SHP77 treated with DMSO at 0.1 percent for 48 hours (cell line): ENCODE data around the gene RCAN1.

Experiments
- DNase-seq: peaks from one replicate; lab custom pipeline; 2025; lab: John Stamatoyannopoulos, UW

The RCAN1 gene

GRCh38 chr21:34598931-34599400 lies 15.9 kb downstream of the RCAN1 start:
- no peak for DNase-seq

- no peak for DNase-seq
Measured at GRCh38 chr21:34597406-34597805, 17.5 kb downstream of the RCAN1 start.

- no peak for DNase-seq
Measured at GRCh38 chr21:34596561-34597271, 18.2 kb downstream of the RCAN1 start.

- no peak for DNase-seq
Measured at GRCh38 chr21:34595457-34595856, 19.5 kb downstream of the RCAN1 start.

DNA sequence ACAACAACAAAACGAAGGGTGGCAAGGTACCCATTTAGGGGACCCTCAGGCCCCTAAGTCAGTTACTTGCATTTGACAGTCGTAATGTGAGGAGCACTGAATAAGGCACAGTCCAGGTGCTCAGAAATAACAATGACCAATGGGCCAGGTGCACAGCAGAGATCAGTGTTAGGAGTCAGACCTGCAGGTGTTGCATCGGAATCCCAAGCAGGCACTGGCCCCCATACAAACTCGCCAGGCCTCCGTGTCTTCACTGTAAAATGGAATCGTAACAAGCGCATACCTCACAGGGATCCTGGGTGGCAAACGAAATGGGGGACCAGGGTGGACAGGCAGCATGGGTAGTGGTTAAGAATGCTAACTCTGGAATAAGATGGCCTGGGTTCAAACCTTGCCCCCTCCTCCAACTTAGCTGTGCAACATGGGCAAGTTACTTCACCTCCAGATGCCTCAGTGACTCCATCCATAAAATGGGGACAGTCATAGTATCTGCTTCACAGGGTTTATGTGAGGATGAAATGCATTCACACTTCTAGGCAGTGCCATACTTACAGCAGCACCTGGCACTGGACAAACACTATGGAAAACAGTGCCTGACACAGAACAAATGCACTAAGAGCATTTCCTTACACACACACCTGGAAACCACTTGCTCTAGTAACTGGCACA lies 20.2 kb downstream of the RCAN1 start:
- no peak for DNase-seq

DNA sequence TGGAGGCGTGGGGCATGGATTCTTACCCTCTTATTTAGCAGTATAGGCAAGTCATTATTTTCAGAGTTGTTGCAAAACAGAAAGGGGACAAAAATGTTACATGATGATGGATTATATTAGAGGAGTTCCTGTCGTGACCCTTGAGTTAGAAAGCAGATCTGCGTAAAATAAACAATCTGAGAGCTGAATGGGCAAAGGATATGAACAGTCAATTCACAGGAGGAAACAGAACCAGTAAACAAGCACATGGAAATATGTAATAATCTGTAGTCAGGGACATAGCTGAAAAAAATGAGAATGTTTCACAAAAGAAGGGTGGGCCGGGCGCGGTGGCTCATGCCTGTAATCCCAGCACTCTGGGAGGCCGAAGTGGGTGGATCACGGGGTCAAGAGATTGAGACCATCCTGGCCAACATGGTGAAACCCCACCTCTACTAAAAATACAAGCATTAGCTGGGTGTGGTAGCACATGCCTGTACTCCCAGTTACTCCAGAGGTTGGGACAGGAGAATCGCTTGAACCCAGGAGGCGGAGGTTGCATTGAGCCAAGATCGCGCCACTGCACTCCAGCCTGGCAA lies 20.9 kb downstream of the RCAN1 start:
- no peak for DNase-seq

DNA sequence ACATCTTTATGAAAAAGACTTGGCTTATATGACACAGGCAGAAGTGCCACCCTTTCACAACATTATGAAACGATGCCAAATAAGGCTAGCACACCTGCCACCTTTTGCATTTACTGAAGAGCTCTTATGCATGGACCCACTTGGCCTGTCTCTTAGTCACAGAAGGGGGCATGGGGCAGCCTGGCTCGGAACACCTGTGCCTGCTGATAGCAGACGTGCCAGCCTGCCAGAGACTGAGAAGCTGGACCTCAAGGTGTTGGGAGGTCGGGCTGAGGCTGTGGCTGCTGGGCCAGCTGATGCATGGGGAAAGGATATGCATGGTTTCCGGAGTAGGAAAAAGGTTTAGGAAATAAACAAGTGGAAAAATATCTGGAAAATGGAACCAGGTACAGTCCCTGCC lies 21.5 kb downstream of the RCAN1 start:
- DNase-seq: no peak

DNA sequence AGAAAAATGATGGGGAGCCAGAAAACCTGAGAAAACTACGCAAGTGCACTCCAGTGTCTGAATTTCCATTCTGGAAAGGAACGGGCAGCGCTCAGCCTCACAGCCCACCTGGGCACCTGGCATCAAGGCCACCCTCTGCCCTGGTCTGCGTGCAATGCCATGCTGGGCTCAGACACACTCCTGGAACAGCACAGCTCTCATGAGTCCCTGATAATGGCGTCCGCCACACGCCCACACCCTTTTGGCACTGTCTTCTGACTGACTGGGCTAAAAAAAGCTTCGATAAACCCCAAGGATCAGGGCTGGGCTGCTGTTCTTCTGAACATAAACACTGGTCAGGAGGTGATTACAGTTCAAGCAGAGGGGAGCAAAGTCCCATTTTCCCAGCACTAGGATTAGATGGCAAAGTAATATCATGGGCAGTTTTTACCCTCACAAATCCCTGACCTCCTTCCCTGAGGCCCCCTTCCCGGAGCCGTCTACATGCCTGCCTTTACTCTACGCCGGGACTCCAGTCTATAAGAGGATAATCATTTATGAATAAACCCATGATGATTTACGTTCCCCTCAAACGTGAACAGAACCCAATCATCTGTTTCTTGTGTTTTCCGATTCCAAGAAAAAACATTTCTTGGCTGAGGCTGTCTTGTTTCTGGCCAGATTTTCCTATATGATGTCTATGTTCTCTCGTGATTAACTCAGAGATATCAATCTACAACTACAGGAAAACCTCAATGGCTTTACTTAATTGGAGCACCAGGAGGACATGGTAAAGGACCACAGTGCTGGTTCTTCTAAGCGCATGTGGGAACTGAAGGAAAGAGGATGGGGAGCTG lies 22.6 kb downstream of the RCAN1 start:
- DNase-seq: no peak

- no peak for DNase-seq
Measured at GRCh38 chr21:34590520-34590919, 24.4 kb downstream of the RCAN1 start.

DNA sequence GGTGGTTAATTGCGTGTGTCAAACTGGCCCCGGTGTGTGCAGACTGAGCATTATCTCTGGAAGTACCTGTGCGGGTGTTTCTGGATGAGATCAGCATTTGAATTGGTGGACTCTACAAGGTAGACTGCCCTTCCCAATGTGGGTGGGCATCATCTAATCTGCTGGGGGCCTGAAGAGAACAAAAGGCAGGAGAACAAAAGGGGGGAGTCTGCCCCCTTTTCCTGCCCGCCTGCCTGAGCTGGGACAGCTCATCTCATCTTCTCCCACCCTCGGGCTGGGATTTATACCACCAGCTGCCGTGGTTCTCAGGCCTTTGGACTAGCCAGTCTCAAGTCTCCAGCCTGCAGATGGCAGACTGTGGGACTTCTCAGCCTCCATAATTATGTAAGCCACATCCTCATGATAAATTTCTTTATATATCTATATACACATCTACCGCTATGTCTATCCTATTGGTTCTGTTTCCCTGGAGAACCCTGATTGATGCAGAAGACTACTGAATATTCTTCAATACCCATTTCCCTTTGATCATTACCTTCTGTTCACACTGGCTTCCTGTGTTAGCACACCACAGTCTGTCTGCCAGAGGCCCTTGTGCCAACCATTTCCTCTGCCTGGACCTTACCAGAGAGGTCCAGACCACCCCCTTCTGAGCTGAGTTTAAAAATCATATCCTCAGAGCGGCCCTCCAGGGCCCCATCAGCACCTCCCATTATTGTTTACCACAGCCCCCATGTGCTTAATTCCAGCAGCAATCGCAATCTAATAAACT lies 25.2 kb downstream of the RCAN1 start:
- DNase-seq: no peak

GRCh38 chr21:34583926-34584563 lies 30.9 kb downstream of the RCAN1 start:
- no peak for DNase-seq

DNA sequence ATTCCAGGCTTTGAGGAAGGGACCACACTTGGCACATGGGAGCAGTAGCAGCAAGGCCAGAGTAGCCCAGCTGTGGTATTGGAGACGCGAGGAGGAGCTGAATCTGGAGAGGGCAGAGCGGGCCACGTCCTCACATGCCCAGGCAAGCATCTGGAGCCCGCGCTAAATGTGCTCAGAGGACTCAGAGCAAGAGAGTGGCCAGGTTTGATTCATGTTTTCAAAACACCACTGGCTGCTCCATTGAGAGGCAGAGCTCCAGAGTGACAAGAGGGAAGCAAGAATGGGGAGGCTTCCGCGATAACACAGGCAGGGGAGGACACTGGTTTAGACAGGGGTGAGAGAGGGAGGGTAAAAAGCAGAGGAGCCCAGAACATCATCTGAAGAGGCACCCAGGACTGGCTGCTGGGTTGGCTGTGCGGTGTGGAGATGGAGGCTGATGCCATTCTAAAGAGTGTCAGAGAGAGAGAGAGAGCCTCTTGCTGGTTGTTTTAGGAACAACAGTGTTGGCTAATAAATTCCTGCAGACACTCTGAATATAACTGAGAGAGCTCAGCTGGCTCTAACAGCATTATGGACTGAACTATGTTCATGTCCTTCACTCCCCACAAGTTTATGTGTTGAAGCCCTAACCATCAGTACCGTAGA lies 32.3 kb downstream of the RCAN1 start:
- no peak for DNase-seq

- no peak for DNase-seq
Measured at GRCh38 chr21:34580181-34580700, 34.7 kb downstream of the RCAN1 start.

DNA sequence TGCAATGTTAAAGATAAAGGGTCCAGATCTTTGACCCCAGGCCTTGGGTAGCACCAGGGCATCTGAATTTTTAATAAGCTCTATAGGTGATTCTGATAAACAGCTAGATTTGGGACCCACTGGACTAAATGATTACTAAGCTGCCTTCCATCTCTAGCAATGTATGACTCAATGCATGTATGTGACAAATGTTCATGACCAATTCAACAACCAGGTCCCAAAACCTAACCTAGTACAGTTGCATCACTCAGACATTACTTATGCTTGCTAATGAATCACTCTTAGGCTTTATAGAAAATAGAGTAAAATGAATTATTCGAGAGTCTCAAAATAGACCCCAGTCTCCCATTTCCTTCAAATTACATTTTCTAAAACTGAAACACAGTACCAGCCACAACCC lies 35.5 kb downstream of the RCAN1 start:
- DNase-seq: no peak

DNA sequence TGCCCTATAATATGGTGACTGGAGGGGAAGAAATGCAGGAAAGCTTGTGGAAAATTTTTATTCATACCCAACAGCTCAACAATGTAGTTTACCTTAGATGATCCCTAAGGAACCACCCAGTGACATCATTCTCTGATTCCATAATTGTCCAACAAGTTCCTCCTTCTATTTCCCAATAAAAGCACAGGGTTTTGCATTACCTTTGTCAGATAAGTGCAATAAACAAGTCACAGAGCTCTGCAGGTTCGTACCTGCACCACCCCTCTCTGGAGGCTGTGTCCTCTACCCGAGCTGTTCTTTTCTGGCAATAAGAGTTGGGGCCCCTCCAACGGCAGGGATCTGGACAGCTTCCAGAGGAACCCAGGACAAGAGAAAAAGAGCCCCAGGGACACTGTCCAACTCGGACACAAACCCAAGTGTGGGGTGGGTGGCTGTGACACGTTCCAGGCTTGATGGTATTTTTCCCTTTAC lies 38.8 kb downstream of the RCAN1 start:
- no peak for DNase-seq

DNA sequence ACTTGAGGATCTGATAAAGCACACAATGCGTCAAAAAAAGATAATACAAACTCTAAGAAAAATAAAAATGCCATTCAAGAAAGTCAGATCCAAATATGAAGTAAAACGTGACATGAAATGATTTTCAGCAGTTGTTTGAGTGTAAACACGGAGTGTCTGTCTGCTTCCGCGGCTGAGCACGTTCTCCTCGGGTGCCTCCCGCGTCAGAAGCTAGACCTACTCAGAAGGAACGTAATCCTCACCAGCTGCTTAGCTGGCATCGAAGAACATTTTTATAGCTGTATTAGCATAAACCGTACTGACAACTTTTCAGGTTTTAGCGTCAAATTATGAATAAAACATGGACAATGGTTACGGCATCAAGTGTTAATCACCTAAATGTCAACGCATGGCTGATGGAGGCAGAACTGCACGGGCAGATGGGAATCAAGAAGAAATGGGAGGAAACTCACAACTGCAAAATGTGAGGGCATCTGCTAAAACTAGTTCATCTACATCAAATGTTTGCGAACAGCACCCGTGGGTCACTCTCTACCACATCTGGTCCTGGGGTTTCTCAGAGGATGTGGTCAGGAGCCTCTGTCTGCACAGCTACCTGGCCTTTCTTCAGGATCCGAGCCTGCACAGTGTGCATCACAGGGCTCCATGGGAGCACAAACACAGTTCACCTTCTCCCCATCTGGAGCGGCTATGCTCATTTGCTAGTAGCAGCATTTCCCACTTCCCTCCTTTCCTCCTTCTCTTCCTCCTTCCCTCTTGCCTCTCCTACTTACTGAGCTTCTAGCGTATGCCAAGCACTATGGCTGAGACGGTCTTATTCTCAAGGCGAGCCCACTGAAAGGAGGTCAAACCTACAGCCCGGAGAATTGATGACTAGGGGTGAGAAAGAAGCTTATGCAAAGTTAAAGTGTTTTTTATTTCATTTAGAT lies 40.0 kb downstream of the RCAN1 start:
- DNase-seq: no peak

- DNase-seq: no peak
Measured at GRCh38 chr21:34571994-34572393, 42.9 kb downstream of the RCAN1 start.

DNA sequence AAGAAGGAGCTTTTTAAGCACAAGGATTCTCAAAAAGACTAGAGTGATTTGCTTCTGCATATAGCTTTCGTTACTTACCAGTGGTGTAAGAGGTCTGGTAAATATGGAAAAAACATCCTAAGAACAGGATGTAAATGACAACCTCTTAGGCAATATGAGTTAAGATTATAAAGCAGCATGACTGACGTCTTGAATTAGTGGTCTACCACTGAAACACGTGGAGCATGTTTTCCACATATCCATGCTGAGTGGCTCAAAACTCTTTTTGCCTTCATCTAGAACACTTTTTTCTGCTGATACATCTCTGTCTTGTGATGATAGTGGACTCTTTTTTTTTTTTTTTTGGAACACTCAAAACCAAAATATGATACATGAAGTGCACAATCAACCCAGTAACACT lies 44.6 kb downstream of the RCAN1 start:
- no peak for DNase-seq

DNA sequence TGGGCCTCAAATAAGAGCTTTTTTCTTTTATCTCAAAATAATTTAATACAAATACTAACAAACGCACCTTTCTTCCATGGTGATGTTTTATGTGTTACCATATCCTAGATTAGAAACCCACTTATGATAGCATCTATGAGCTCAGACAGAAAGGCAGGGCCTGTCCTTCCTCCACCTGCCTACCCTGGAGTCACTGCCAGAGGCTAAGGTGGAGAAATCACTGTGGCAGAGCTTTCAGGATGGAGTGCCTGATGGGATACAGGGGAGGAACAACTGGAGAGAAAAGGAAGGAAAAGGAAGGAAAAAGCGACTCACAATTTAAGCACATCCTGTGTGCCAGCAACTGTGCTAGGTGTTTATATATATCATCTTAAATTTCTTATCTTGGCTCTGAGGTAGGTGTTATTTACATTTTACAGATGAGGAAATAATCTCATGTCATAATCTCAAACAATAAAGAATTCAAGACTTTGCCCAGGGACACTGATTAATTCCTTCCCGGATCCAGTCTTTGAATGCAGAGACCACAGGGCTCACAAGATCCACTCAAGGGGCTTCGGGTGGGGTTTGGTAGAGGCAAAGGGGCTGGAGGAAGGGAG lies 45.4 kb downstream of the RCAN1 start:
- DNase-seq: no peak
